Measurements from ENCODE around the gene RPA3. TPM values are rescaled to one million over a fixed set of nuclear protein-coding genes. Genes with fewer than 3 reads are reported as not detected.
"Not testable (repeated sequence)": the region's sequence is repeated elsewhere in the genome, so short reads cannot be mapped to it uniquely, and the experiment has no call there.

The RPA3 gene
- total RNA-seq, 1 donor from 2014 or later = 39.6 TPM

DNA sequence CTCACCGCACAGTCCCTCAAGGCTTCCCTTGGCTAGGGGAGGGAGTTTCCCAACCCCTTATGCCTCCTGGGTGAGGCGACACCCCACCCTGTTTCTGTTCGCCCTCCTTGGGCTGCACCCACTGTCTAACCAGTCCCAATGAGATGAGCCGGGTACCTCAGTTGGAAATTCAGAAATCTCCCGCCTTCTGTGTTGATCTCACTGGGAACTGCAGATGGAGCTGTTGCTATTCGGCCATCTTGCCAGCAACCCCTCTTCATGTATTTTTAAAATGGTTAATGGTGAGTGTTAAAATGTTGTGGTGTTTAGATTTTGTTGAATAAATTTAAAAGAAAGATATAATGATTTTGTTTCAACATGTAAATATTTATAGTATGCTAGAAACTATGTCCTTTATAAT, 55.9 kb downstream of the RPA3 start:
- Mint-ChIP-seq H3K27me3 (no peaks in the 10 kb centered on the region), H3K36me3 (ENCODE audit: insufficient read depth) (peaks cover 24% of the 10 kb centered on the region), H3K27ac (no peak overlapping the region), H3K4me1 (ENCODE audit: low read depth) (peaks cover 16% of the 10 kb centered on the region), H3K4me3 (ENCODE audit: low read depth) (no peak overlapping the region), H3K9me3 (ENCODE audit: low read depth) (peaks cover 27% of the 10 kb centered on the region)
- TF ChIP-seq, protein P1, sequence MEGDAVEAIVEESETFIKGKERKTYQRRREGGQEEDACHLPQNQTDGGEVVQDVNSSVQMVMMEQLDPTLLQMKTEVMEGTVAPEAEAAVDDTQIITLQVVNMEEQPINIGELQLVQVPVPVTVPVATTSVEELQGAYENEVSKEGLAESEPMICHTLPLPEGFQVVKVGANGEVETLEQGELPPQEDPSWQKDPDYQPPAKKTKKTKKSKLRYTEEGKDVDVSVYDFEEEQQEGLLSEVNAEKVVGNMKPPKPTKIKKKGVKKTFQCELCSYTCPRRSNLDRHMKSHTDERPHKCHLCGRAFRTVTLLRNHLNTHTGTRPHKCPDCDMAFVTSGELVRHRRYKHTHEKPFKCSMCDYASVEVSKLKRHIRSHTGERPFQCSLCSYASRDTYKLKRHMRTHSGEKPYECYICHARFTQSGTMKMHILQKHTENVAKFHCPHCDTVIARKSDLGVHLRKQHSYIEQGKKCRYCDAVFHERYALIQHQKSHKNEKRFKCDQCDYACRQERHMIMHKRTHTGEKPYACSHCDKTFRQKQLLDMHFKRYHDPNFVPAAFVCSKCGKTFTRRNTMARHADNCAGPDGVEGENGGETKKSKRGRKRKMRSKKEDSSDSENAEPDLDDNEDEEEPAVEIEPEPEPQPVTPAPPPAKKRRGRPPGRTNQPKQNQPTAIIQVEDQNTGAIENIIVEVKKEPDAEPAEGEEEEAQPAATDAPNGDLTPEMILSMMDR (IDR thresholded peaks at IDR 0.05; ENCODE audit: unreplicated experiment) = peak; percentile 43
- no peak for DNase-seq (ENCODE audit: low spot score, unreplicated experiment)

DNA sequence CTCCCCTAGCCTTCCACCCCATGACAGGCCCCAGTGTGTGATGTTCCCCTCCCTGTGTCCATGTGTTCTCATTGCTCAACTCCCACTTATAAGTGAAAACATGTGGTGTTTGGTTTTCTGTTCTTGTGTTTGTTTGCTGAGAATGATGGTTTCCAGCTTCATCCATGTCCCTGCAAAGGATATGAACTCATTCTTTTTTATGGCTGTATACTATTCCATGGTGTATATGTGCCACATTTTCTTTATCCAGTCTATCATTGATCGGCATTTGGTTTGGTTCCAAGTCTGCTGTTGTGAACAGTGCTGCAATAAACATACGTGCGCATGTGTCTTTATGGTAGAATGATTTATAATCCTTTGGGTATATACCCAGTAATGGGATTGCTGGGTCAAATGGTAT, 61.9 kb downstream of the RPA3 start:
- H3K4me3 Mint-ChIP-seq (ENCODE audit: low read depth); DNase-seq (ENCODE audit: low spot score, unreplicated experiment); H3K27me3 Mint-ChIP-seq; H3K27ac Mint-ChIP-seq: not testable (repeated sequence)
- Mint-ChIP-seq H3K4me1 (ENCODE audit: low read depth) (peaks cover 14% of the 10 kb centered on the region), H3K9me3 (ENCODE audit: low read depth) (peaks cover 34% of the 10 kb centered on the region), H3K36me3 (ENCODE audit: insufficient read depth) (peaks cover 34% of the 10 kb centered on the region)

GRCh38 chr7:7654964-7655715, 63.3 kb downstream of the RPA3 start:
- peaks cover 34% of the 10 kb centered on the region for H3K9me3 Mint-ChIP-seq (ENCODE audit: low read depth)
- TF ChIP-seq, protein P1 (IDR thresholded peaks at IDR 0.05; ENCODE audit: unreplicated experiment) = no peak
- H3K27me3 Mint-ChIP-seq = no peaks in the 10 kb centered on the region
- H3K4me3 Mint-ChIP-seq (ENCODE audit: low read depth) = no peak overlapping the region
- no peak overlapping the region for H3K27ac Mint-ChIP-seq
- no peak for DNase-seq (ENCODE audit: low spot score, unreplicated experiment)
- peaks cover 31% of the 10 kb centered on the region for H3K36me3 Mint-ChIP-seq (ENCODE audit: insufficient read depth)
- H3K4me1 Mint-ChIP-seq (ENCODE audit: low read depth) = peaks cover 20% of the 10 kb centered on the region

- TF ChIP-seq, protein P1 (IDR thresholded peaks at IDR 0.05; ENCODE audit: unreplicated experiment) = peak; percentile 59
- H3K9me3 Mint-ChIP-seq (ENCODE audit: low read depth) = peaks cover 19% of the 10 kb centered on the region
- H3K36me3 Mint-ChIP-seq (ENCODE audit: insufficient read depth) = peaks cover 21% of the 10 kb centered on the region
- DNase-seq (ENCODE audit: low spot score, unreplicated experiment) = no peak
- no peak overlapping the region for H3K4me3 Mint-ChIP-seq (ENCODE audit: low read depth)
- H3K27me3 Mint-ChIP-seq = no peaks in the 10 kb centered on the region
- H3K27ac Mint-ChIP-seq = no peak overlapping the region
- peaks cover 28% of the 10 kb centered on the region for H3K4me1 Mint-ChIP-seq (ENCODE audit: low read depth)
Measured at GRCh38 chr7:7653593-7654187, 64.7 kb downstream of the RPA3 start.

GRCh38 chr7:7652798-7653540, 65.4 kb downstream of the RPA3 start:
- H3K27ac Mint-ChIP-seq = peak overlapping the region; percentile 19
- H3K4me1 Mint-ChIP-seq (ENCODE audit: low read depth) = peaks cover 31% of the 10 kb centered on the region
- peaks cover 14% of the 10 kb centered on the region for H3K36me3 Mint-ChIP-seq (ENCODE audit: insufficient read depth)
- H3K27me3 Mint-ChIP-seq = no peaks in the 10 kb centered on the region
- DNase-seq (ENCODE audit: low spot score, unreplicated experiment) = no peak
- TF ChIP-seq, protein P1 (IDR thresholded peaks at IDR 0.05; ENCODE audit: unreplicated experiment) = no peak
- peaks cover 12% of the 10 kb centered on the region for H3K9me3 Mint-ChIP-seq (ENCODE audit: low read depth)
- H3K4me3 Mint-ChIP-seq (ENCODE audit: low read depth) = no peak overlapping the region
